Measurements from ENCODE around the gene ADARB1.

The ADARB1 gene

GRCh38 chr21:45260191-45260825 is 185.9 kb downstream of the ADARB1 start:
- no peak for TF ChIP-seq CTCF (conservative IDR thresholded peaks at IDR 0.05; ENCODE audit: control insufficient read depth, insufficient read depth, low read depth, low read length)
- no peak for DNase-seq (ENCODE audit: low read depth)
- no peak overlapping the region for H3K4me3 ChIP-seq (ENCODE audit: control insufficient read depth, low read depth, low read length)

- no peak for DNase-seq (ENCODE audit: low read depth)
- H3K4me3 ChIP-seq (ENCODE audit: control insufficient read depth, low read depth, low read length), result no peak overlapping the region
- TF ChIP-seq CTCF (conservative IDR thresholded peaks at IDR 0.05; ENCODE audit: control insufficient read depth, insufficient read depth, low read depth, low read length), result no peak
These were observed 186.7 kb downstream of the ADARB1 start for GRCh38 chr21:45261093-45261492.

GRCh38 chr21:45262041-45262581 is 187.7 kb downstream of the ADARB1 start:
- no peak for DNase-seq (ENCODE audit: low read depth)
- no peak overlapping the region for H3K4me3 ChIP-seq (ENCODE audit: control insufficient read depth, low read depth, low read length)
- no peak for TF ChIP-seq CTCF (conservative IDR thresholded peaks at IDR 0.05; ENCODE audit: control insufficient read depth, insufficient read depth, low read depth, low read length)

GRCh38 chr21:45262616-45263015 is 188.2 kb downstream of the ADARB1 start:
- peak; percentile 20 for DNase-seq (ENCODE audit: low read depth)
- no peak overlapping the region for H3K4me3 ChIP-seq (ENCODE audit: control insufficient read depth, low read depth, low read length)
- TF ChIP-seq CTCF (conservative IDR thresholded peaks at IDR 0.05; ENCODE audit: control insufficient read depth, insufficient read depth, low read depth, low read length), result no peak

GRCh38 chr21:45263534-45263933 is 189.2 kb downstream of the ADARB1 start:
- H3K4me3 ChIP-seq (ENCODE audit: control insufficient read depth, low read depth, low read length), result no peak overlapping the region
- DNase-seq (ENCODE audit: low read depth), result no peak
- no peak for TF ChIP-seq CTCF (conservative IDR thresholded peaks at IDR 0.05; ENCODE audit: control insufficient read depth, insufficient read depth, low read depth, low read length)

- no peak overlapping the region for H3K4me3 ChIP-seq (ENCODE audit: control insufficient read depth, low read depth, low read length)
- DNase-seq (ENCODE audit: low read depth), result no peak
- TF ChIP-seq CTCF (conservative IDR thresholded peaks at IDR 0.05; ENCODE audit: control insufficient read depth, insufficient read depth, low read depth, low read length), result no peak
These were observed 189.9 kb downstream of the ADARB1 start for GRCh38 chr21:45264146-45264911.
